EL (cell line): ENCODE measurements around the gene SIPA1L3.
"Not testable (repeated sequence)": the region's sequence is repeated elsewhere in the genome, so short reads cannot be mapped to it uniquely, and the experiment has no call there.

ENCODE experiments used
- DNase-seq: peaks from one replicate; pipeline ENCODE4 v3.0.0-alpha.2; 2016

SIPA1L3 gene

DNA sequence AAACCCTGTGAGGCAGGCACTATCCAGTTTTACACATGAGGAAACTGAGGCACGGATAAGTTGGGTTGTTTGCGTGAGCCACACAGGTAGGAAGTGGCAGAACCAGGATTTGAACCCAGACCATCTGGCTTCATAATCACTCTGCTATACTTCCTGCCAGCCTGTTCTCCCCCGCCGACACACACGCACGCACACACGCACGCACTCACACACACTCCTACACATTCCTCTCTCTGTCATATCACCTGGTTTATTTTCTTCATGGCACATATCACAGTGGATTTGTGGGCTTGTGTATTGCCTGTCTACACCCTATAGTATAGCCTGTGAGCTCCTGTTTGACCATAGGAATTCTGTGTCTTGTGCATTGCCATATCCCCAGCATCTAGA lies 140.0 kb downstream of the SIPA1L3 start:
- no peak for DNase-seq

DNA sequence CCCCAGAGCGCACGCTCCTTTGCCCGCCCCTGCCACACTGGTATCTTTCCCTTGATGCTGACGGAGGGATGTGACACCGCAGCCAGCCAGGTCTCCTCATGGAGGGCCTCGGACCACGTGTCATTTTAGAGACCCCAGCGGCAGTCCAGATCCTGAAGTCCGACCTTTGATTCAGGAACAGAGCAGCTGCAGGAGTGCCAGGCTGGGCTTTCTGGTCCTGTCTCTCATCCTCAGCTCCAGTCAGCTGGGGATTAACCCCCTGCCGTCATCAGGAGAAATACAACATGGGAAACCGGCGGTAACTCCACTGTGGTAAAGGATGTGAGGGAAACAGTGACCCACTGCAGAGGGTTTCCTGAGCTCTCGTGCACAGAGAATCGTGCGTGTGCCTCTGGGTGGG lies 140.6 kb downstream of the SIPA1L3 start:
- no peak for DNase-seq

- DNase-seq = peak; percentile 76
Observed at GRCh38 chr19:38049105-38049649, 142.2 kb downstream of the SIPA1L3 start.

GRCh38 chr19:38055010-38055409 lies 148.0 kb downstream of the SIPA1L3 start:
- no peak for DNase-seq

DNA sequence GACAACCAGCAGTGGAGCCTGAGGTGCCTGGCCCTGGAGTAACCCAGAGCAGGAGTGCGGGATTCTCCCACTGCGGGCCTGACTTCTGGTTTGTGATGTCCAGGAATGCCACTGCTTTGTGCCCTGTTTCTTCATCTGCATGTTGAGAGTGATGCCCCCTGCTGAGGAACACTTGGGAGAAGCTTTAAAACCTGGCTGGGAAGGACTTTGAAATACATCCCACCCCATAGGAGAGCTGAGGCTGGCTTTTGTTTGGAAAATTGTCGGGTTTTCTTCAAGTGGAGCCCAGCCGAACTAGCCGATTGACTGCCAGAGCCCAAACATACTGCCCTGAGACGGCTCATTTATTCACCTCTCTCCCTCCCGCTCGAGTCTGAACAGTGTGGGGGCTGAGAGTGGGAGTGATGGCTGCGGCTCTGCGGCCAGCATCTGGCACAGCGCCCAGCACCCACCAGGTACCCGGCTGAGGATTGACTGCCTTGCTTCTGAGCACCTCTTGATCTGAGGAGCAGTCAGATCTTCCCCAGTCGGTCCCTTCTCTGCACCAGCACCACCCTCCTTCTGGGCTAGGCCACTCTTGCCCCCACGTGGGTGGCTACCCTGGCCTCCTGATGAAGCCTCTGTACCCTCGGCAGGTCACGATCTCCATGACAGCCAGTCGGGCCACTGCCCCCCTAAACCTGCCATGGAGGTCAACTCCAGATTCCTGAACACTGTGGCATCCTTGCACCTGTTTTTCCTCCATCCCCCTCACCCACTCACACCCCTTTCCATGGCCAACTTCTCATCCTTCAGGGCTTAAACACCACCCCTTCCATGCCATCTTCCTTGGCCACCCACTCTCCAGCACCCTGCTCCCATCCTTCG lies 148.9 kb downstream of the SIPA1L3 start:
- no peak for DNase-seq

- no peak for DNase-seq
Observed at GRCh38 chr19:38056646-38057045, 149.6 kb downstream of the SIPA1L3 start.

DNA sequence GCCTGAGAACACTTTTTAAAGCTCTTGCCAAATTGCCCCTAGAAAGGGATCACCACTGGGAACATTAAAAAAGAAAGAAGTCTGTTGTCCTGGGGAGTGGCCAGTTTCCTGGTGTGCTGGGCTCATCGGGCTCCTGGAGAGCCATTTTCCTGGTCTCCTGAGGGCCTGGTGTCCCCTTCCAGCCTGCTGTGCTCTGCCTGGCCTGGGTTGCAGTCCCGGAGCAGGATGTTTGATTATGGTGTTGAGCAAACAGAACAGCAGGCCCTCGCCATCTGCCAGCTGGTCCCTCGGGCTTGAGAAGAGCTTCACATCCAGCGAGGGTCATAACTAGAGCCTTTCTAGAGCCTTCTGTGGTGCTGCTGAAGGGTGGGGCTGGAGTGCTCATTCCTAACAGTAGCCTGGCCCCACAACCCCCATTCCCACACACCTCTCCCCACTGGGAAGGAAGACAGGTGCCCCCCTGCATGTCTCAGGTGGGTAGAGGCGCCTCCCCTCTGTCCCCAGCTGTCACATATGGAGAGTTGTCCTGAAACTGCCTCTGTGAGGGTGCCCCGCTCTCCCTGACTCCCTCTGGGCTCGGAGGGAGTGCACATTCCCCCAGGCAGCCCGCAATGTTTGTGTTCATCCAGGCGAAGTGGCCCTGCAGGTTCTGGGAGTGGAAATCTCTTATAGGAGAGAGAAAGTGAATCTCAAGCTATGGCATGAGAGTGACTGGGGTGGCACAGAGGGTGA lies 151.1 kb downstream of the SIPA1L3 start:
- no peak for DNase-seq

- no peak for DNase-seq
Observed at GRCh38 chr19:38059897-38060296, 152.9 kb downstream of the SIPA1L3 start.

DNA sequence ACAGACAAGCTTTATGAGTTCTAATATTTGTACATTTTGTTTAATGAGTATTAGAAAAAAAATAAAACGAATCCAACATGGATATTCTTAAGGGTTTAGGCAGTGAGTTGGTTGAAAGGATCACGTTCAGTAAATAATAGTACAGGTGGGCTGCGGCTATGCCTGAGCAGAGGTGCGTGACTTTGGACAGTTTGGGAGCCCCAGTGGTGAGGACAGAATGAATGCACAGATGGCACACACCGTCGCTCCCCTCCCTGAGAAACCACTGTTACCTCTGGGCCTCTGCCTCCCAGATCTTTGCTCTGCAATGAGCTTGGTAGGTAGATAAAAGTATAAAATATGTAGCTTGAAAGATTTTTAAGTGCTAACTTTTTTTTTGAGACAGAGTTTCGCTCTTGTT lies 153.3 kb downstream of the SIPA1L3 start:
- DNase-seq = no peak

- DNase-seq = peak; percentile 92
Observed at GRCh38 chr19:38061294-38061693, 154.3 kb downstream of the SIPA1L3 start.

- DNase-seq = no peak
Observed at GRCh38 chr19:38062959-38063761, 156.2 kb downstream of the SIPA1L3 start.

- no peak for DNase-seq
Observed at GRCh38 chr19:38063928-38064327, 156.9 kb downstream of the SIPA1L3 start.

- no peak for DNase-seq
Observed at GRCh38 chr19:38064661-38065425, 157.8 kb downstream of the SIPA1L3 start.

GRCh38 chr19:38065775-38066174 lies 158.8 kb downstream of the SIPA1L3 start:
- not testable (repeated sequence) for DNase-seq

DNA sequence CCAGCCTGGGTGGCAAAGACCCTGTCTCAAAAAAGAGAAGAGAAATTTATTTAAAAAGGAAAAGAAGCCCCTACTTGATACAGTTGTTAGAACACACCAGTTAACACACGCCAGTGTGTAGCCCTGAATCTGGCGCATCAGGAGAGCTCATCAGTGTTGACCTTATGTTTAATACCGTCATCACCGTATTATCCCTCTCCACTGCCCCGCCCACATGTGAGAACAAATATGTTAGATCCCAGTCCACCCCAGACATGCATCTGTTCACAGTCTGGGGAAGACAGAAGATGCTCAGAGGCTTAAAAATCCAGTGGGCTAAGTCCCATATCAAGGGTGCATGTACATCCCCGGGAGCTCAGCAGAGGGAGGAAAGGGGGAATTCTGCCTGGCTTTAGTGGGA lies 161.8 kb downstream of the SIPA1L3 start:
- DNase-seq = no peak

DNA sequence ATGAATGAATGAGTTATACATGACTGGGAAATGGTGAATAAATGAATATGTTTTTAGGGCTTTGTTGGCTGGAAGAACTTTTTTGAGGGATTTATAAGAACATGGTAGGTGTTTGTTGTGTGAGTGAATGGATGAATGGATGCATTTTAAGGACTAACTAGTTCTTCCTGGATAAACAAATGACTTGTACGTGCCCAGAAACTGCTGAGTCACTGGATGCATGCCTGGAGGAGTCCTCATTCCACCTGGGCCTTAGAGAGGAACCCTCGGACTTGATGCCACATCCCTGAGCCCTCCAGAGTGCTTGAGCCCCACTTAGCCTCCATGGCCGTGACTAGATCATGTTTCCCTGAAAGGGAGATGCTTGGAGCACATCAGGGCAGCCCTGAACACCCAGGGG lies 163.6 kb downstream of the SIPA1L3 start:
- peak; percentile 52 for DNase-seq

DNA sequence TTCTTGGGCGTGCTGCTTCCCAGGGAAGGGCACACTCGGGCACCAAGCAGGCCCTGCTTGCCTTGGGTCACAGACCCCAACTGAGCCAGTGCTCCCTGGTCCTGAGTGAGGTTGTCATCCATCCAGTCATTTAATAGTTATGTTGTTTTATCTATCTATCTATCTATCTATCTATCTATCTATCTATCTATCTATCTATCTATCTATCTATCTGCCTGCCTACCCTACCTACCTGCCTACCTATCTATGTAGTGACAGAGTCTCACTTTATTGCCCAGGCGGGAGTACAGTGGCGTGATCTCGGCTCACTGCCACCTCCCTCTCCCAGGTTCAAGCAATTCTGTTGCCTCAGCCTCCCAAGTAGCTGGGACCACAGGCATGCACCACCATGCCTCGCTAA lies 164.0 kb downstream of the SIPA1L3 start:
- not testable (repeated sequence) for DNase-seq

GRCh38 chr19:38071647-38072046 lies 164.6 kb downstream of the SIPA1L3 start:
- no peak for DNase-seq

GRCh38 chr19:38072776-38073750 lies 166.1 kb downstream of the SIPA1L3 start:
- no peak for DNase-seq

DNA sequence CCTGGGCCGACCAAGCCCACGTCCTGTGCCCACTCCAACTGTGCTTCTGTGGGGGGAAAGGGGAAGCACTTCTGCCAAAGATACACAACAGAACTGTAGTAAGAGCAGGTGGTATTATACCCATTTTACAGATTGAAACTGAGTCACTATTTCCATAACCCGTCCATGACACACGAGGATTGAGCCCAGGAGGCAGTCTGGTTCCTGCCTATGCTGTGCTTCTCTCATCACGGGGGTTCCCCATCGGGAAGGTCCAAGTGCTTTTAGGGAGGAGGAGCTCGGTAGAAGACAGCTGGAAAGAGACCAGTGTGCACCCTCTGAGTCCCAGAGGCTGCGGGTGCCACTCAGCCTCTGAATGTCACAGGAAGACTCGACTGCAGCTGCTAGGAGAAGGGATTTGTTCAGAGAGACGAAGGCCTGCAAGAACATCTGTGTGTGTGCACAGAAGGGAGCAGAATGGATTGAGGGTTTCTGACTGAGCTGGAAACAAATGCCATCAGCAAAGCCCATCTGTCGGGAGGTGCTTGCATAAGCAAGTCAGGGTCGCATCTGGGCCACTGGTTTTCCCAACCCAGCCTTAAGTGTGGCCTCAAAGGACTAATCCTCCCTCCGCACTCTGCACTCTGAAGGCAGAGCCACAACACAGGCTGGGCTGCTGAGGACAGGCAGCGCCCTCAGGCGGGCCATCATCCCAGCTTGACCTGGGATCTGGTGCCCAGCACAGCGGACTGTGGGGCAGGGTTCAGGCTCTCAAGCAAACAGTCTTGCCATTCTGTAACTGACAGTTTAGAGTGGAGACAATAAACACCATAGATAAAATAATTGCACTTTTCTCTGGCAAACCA lies 167.1 kb downstream of the SIPA1L3 start:
- no peak for DNase-seq
